Ectodermal cell (in vitro differentiated cells): ENCODE data around the gene FAM234A.
"Not testable (repeated sequence)": the region's sequence is repeated elsewhere in the genome, so short reads cannot be mapped to it uniquely, and the experiment has no call there.

Experiments
- H3K27ac ChIP-seq: 2 replicates; pipeline ENCODE4 v1.7.0; 2013; ENCODE audit warnings: mild to moderate bottlenecking, low read depth, low read length; ENCODE audit not compliant: insufficient read depth, poor library complexity, severe bottlenecking
- H3K27me3 ChIP-seq: 2 replicates; pipeline ENCODE4 v1.7.0; 2013; ENCODE audit warnings: mild to moderate bottlenecking, low read length; ENCODE audit not compliant: insufficient read depth, control insufficient read depth, poor library complexity, severe bottlenecking
- H3K36me3 ChIP-seq: one replicate; pipeline ENCODE4 v1.7.0; 2013; ENCODE audit warnings: low read length; ENCODE audit not compliant: control insufficient read depth, insufficient read depth
- H3K4me1 ChIP-seq: one replicate; pipeline ENCODE4 v1.7.0; 2013; ENCODE audit warnings: low read length; ENCODE audit not compliant: control insufficient read depth, insufficient read depth
- H3K4me3 ChIP-seq: 2 replicates; pipeline ENCODE4 v1.7.0; 2013; ENCODE audit warnings: low read depth, low read length, control low read depth; ENCODE audit not compliant: insufficient read depth
- H3K9me3 ChIP-seq: 2 replicates; pipeline ENCODE4 v1.7.0; 2013; ENCODE audit warnings: mild to moderate bottlenecking, low read length, moderate library complexity; ENCODE audit not compliant: control insufficient read depth
- WGBS, 2 experiments: methylation state at CpG; one replicate each; pipeline ENCODE4 v1.1.7; 2013; ENCODE audit warnings: missing lambda C conversion rate in 2 of 2; 5-methylcytosine and 5-hydroxymethylcytosine counted together

Gene FAM234A

DNA sequence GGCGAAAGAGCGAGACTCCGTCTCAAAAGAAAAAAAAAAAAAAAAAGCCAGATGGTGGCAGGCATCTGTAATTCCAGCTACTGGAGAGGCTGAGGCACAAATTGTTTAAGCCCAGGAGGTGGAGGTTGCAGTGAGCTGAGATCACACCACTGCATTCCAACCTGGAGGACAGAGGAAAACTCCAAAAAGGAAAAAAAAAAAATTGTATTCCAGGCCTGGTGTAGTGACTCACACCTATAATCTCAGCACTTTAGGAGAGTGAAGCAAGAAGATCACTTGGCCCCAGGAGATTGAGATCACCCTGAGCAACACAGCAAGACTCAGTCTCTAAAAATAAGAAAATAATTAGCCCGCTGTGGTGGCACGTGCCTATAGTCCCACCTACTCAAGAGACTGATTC lies 34.2 kb upstream of the FAM234A start:
- Histone ChIP-seq H3K27me3 (no peaks in the 10 kb centered on the region), H3K27ac (no peak overlapping the region), H3K4me3 (no peak overlapping the region), H3K4me1 (no peaks in the 10 kb centered on the region), H3K9me3 (no peaks in the 10 kb centered on the region), H3K36me3 (peaks cover 69% of the 10 kb centered on the region)
- 94 to 95% methylated on average over 5 of the region's 5 CpGs for WGBS, 2 experiments

GRCh38 chr16:203246-203645 lies 31.4 kb upstream of the FAM234A start:
- Histone ChIP-seq H3K36me3 (peaks cover 78% of the 10 kb centered on the region), H3K4me3 (no peak overlapping the region), H3K9me3 (no peaks in the 10 kb centered on the region), H3K27ac (no peak overlapping the region), H3K4me1 (no peaks in the 10 kb centered on the region), H3K27me3 (no peaks in the 10 kb centered on the region)
- 93% methylated on average over 4 of the region's 4 CpGs for WGBS, 2 experiments

DNA sequence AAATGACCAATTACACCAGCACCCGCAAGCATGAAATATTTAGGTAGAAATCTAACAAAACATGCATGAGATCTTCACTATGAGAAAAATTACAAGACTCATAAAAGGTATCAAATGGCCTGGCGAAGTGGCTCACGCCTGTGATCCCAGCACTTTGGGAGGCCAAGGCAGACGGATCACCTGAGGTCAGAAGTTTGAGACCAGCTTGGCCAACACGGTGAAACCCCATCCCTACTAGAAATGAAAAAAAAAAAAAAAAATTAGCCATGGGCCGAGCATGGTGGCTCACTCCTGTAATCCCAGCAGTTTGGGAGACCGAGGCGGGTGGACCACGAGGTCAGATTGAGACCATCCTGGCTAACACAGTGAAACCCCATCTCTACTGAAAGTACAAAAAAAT lies 30.6 kb upstream of the FAM234A start:
- 94 to 95% methylated on average over 9 of the region's 9 CpGs for WGBS, 2 experiments
- not testable (repeated sequence) for H3K27ac ChIP-seq, H3K27me3 ChIP-seq, H3K4me1 ChIP-seq, H3K9me3 ChIP-seq, H3K4me3 ChIP-seq
- H3K36me3 ChIP-seq, result peaks cover 77% of the 10 kb centered on the region

DNA sequence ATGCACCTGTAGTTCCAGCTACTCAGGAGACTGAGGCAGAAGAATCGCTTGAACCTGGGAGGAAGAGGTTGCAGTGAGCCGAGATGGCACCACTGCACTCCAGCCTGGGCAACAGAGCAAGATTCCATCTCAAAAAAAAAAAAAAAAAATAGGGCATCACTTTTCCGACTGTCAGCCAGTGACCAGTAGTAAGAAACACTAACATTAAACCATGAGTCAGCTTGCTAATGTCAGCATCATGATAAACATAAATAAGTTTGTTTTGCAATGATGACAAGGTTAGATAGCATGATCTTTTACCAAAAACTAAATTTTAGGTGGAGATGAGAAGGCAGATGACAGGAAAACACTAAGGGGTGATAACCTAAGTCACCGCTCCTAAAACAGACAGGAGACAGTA lies 25.3 kb upstream of the FAM234A start:
- peaks cover 44% of the 10 kb centered on the region for H3K36me3 ChIP-seq
- H3K9me3 ChIP-seq, H3K27ac ChIP-seq, H3K27me3 ChIP-seq, H3K4me3 ChIP-seq, H3K4me1 ChIP-seq: not testable (repeated sequence)
- WGBS, 2 experiments, result 93 to 95% methylated on average over 3 of the region's 4 CpGs

- not testable (repeated sequence) for H3K9me3 ChIP-seq, H3K27ac ChIP-seq, H3K4me3 ChIP-seq, H3K27me3 ChIP-seq, H3K4me1 ChIP-seq
- 94 to 95% methylated on average over 14 of the region's 14 CpGs for WGBS, 2 experiments
- H3K36me3 ChIP-seq, result peaks cover 42% of the 10 kb centered on the region
Observed at GRCh38 chr16:211631-212180, 22.9 kb upstream of the FAM234A start.

DNA sequence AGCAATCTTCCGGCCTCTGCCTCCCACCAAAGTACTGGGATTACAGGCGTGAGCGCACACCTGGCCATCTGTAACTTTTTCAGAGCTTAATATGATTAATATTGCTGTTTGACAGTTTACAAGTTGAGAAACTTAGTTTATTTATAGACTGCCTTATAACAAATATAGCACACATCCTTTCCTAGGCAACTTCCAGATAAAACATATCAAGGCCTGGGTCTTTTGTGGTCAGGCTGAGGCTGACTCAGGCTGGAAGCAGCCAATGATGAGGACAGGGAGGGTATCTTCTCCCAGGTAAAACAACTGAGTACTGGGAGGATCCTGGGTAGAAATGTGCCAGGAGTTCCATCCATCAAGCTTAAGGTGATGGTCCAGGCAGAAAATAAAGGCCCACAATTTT lies 21.6 kb upstream of the FAM234A start:
- no peaks in the 10 kb centered on the region for H3K4me1 ChIP-seq
- peaks cover 41% of the 10 kb centered on the region for H3K36me3 ChIP-seq
- H3K27ac ChIP-seq, result no peak overlapping the region
- 95 to 97% methylated on average over 3 of the region's 3 CpGs for WGBS, 2 experiments
- no peak overlapping the region for H3K4me3 ChIP-seq
- no peaks in the 10 kb centered on the region for H3K27me3 ChIP-seq
- H3K9me3 ChIP-seq, result no peaks in the 10 kb centered on the region

DNA sequence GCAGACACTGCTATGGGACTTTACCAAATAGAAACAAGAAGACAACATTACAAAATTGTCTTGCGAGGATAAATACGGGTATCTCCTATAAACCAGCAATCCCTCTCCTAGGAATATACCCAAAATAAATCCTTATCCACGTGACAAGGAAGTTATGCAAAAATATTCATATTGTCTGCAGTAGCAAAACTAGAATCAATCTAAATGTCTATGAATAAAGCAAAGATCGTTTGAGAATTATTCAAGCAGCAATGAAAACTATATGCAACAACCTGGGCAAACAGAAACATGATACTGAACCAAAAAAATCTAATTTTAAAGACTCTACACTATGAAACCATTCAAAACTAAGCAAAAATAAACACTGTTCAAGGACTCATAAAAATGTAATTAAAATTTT lies 14.6 kb upstream of the FAM234A start:
- 97 to 99% methylated on average over 4 of the region's 4 CpGs for WGBS, 2 experiments
- no peaks in the 10 kb centered on the region for H3K9me3 ChIP-seq
- no peak overlapping the region for H3K27ac ChIP-seq
- no peaks in the 10 kb centered on the region for H3K4me1 ChIP-seq
- no peaks in the 10 kb centered on the region for H3K27me3 ChIP-seq
- peaks cover 66% of the 10 kb centered on the region for H3K36me3 ChIP-seq
- no peak overlapping the region for H3K4me3 ChIP-seq

- peaks cover 20% of the 10 kb centered on the region for H3K36me3 ChIP-seq
- 27 to 29% methylated on average over 9 of the region's 9 CpGs for WGBS, 2 experiments
- H3K9me3 ChIP-seq, result no peaks in the 10 kb centered on the region
- peak overlapping the region; percentile 95 for H3K27ac ChIP-seq
- peaks cover 5% of the 10 kb centered on the region for H3K4me1 ChIP-seq
- H3K27me3 ChIP-seq, result no peaks in the 10 kb centered on the region
- peak overlapping the region; percentile 93 for H3K4me3 ChIP-seq
Observed at GRCh38 chr16:228151-228851, 6.3 kb upstream of the FAM234A start.

DNA sequence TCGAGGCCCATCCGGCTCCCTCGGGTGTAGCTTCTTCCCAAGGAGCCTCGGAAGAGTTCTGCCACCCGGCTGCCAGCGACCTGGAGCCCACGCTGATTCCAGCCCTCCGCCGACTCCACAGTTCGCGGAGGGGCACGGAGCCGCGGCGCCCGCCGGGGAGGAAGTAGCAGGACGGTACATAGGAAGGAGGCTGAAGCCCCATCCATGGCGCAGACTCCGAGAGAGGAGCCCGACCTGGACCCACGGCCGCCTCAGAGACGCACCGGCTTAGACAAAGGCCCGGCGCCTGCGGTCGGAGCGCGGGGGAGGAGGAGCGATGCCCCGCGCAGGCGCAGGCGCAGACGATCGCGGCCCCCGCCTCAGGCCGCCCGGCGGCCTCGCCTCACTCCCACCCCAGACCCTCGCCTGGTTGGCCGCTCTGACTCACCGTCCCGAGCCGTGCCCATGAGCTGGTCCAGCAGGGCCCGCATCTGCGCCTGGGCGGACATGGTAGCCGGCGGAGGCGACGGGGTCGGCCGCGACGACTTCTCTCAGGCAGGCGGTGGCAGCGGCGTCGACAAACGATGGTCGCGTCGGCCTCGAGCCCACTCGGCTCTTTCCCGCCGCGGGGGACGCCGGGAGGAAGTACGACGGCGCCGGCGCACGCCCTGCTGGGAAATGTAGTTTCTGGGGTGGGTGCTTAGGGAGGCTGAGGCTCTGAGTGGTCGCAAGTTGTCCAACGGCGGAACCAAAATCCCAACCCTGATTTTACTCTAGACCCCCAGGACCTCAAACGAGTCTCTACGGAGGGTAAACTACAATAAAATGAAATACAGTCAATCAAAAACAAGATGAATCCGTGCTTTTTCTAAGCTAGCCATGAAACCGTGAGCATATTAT lies 5.5 kb upstream of the FAM234A start, which contains the start of gene LUC7L:
Gene LUC7L (minus strand): TSS at position 598 of the 879 bp plus-strand sequence. CDS start 110 bp downstream, at position 488.
- no peaks in the 10 kb centered on the region for H3K9me3 ChIP-seq
- peaks cover 5% of the 10 kb centered on the region for H3K4me1 ChIP-seq
- H3K4me3 ChIP-seq, result peak within 1 kb of the TSS; percentile 93
- WGBS, 2 experiments, result 3% methylated on average over 88 of the region's 88 CpGs
- H3K36me3 ChIP-seq, result peaks cover 13% of the 10 kb centered on the region
- peak within 1 kb of the TSS; percentile 95 for H3K27ac ChIP-seq
- H3K27me3 ChIP-seq, result no peaks in the 10 kb centered on the region

DNA sequence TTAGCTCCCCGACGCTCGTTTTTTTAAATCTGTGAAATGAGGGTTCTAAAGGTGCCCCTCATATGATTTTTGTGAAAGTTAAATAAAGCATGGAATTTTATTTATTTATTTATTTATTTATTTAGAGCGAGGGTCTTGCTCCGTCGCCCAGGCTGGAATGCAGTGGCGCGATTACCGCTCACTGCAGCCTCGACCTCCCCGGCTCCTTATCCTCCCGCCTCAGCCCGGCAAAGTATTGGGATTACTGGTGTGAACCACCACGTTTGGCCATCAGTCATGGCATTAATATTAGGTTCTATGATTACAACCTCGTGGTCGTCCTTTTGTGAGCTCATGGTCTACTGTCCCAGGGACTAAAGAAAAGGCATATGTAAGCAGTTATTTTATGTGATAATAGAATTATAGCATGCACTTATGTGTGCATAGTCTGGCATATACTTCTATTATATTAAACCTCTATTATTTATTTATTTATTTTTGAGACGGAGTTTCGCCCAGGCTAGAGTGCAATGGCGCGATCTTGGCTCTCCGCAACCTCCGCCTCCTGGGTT lies 4.8 kb upstream of the FAM234A start:
- H3K27me3 ChIP-seq, result no peaks in the 10 kb centered on the region
- no peak overlapping the region for H3K27ac ChIP-seq
- H3K4me3 ChIP-seq, result no peak overlapping the region
- WGBS, 2 experiments, result 89 to 94% methylated on average over 22 of the region's 22 CpGs
- peaks cover 5% of the 10 kb centered on the region for H3K4me1 ChIP-seq
- no peaks in the 10 kb centered on the region for H3K9me3 ChIP-seq
- H3K36me3 ChIP-seq, result peaks cover 9% of the 10 kb centered on the region
